ENCODE results near the gene PANX1.
A peak's percentile ranks its signal among the peaks of the same experiment; 100 is the strongest.
"Not testable (repeated sequence)": the region's sequence is repeated elsewhere in the genome, so short reads cannot be mapped to it uniquely, and the experiment has no call there.

The PANX1 gene

DNA sequence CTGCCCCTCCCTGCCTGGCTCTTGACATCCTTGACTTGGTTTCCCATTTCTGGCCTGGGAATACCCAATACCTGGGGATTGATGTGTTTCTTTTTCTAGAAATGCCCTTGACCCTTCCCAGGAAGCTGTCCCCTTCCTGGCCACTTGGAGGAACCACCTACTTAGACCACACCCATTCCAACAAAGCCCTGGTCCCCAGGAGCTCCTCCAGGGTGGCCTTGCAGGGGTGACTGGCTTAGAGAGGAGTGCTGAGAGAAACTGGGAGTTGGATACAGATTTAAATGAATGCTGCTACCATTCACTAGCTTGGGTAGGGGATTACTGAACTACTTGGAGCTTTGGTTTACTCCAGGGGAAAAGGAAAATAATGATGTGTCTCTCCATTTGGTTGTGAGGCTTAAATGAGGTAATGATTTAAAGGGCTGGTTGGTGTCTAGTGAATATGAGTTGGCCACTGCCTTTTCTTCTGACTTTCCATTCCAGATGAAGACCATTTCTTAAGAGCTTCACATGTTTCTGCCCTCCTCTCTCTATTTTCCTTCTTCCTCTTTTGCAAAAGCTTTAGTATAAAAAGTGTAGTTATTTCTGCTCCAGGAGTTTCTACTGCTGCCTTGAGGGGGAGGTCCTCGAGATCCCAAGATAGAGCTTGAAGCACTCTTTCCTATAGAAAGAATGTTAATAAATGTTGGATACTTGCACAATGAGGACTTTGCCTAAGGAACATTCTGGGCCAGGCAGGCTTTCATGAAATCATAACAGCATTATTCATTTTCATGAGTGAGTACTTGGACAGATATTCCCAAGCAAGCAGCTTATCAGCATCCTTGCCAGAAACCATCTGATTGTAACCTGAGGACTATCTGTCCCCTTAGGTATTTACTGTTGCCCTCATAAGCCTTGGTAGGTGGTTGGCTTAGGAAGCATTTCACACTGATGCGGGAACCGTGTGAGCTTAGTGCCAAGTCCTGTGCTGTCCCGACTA, 22.4 kb downstream of the PANX1 start:
- DNase-seq, result no peak

DNA sequence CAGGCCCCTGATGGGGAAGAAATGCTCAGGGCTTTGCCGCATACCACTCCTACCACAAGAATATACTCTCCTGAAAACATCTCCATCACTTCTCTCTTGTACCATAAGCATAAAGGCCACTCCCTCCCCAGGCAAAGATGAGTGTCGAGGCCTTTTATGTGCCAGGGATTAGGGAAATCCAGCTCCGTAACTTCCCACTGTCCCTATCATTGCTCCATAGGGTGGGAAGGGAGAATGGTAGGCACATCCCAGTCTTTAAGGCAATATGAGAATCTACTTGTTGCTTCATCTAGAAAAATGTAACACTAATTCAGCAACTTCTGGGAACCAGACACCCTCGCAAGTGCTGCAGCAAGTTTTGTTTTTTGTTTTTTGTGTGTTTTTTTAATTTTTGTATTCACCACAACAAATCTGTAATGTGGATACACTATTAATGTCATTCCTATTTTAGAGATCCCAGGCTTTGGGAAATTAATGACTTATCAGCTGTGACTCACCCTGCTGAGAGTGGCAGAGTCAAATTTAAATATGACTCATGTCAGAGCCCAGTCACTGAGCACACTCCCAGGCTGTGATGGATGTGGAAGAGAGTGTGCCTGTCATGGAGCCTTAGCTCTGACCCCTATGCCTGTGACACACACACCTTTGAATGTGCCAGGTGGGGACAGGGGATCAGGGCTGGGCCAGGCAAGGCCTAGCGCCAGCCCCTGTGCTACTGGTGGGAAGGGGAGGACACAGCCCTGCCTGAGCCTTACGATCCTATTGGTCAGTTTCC, 23.4 kb downstream of the PANX1 start:
- peak in 1 of 2 donors; percentile 24 for DNase-seq

GRCh38 chr11:94152678-94153065, 24.0 kb downstream of the PANX1 start:
- no peak for DNase-seq

DNA sequence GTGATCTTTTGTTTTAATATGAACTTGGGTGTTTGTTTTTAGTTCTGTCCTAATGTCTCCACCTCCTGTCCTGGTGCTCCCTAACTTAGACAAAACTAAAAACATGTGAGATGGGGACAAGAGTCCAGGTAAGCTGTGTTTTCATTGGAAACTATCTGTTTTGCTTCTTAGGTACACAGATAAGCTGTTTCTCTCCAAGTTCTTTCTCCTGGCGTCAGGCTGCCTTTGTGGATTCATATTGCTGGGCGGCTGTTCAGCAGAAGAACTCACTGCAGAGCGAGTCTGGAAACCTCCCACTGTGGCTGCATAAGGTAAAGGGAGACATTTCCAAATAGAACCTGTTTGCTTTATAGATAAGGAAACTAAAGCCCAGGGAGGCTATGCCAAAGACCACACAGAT, 24.7 kb downstream of the PANX1 start:
- no peak for DNase-seq

- no peak for DNase-seq
Observed at GRCh38 chr11:94154095-94154856, 25.6 kb downstream of the PANX1 start.

DNA sequence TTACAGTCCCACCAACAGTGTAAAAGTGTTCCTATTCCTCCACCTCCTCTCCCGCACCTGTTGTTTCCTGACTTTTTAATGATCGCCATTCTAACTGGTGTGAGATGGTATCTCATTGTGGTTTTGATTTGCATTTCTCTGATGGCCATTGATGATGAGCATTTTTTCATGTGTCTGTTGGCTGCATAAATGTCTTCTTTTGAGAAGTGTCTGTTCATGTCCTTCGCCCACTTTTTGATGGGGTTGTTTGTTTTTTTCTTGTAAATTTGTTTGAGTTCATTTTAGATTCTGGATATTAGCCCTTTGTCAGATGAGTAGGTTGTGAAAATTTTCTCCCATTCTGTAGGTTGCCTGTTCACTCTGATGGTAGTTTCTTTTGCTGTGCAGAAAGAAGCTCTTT, 28.7 kb downstream of the PANX1 start:
- DNase-seq, result not testable (repeated sequence)

GRCh38 chr11:94168882-94169281, 40.2 kb downstream of the PANX1 start:
- no peak for DNase-seq

GRCh38 chr11:94169516-94169915, 40.9 kb downstream of the PANX1 start:
- no peak for DNase-seq

DNA sequence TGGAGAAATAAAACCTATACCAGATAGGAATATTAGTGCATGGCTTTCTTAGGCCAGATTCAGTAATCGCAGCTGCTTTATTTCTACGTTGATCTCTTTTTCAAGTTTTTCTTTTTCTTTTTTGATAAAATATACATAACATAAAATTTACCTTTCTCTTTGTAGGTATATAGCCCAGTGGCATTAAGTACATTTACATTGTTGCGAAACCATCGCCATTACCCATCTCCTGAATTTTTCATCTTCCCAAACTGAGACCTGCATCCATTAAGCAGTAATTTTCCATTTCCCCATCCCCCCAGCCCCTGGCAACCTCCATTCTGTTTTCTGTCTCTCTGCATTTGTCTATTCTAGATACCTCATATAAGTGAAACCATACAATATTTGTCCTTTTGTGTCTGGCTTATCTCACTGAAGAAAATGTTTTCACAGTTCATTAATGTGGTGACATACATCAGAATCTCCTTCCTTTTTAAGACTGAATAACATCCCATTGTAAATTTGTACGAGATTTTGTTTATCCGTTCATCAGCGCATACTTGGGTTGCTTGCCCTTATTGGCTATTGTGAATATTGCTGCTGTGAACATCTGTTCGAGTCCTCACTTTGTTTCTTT, 41.4 kb downstream of the PANX1 start:
- no peak for DNase-seq

GRCh38 chr11:94170953-94171352, 42.3 kb downstream of the PANX1 start:
- no peak for DNase-seq

- peak in 1 of 2 donors; percentile 18 for DNase-seq
Observed at GRCh38 chr11:94171693-94172440, 43.2 kb downstream of the PANX1 start.

DNA sequence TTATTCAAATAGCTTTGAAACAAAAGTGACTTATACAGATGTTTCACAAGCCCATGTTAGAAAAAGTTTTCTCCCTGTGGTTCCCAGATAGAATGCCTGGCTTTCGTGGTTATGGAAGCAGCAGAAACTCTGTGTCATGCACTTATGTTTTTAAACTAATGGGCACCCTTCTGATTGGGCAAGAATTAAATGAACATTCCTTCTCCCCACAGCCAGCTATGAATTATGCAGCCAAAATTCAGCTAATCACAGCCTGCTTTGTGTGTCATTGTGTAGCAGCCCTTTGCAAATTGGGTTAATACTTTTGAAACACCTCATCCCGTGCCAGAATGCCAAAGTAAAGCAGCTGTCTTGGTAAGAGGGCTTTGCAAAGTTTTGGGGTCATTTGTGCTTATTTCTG, 46.9 kb downstream of the PANX1 start:
- DNase-seq, result no peak

DNA sequence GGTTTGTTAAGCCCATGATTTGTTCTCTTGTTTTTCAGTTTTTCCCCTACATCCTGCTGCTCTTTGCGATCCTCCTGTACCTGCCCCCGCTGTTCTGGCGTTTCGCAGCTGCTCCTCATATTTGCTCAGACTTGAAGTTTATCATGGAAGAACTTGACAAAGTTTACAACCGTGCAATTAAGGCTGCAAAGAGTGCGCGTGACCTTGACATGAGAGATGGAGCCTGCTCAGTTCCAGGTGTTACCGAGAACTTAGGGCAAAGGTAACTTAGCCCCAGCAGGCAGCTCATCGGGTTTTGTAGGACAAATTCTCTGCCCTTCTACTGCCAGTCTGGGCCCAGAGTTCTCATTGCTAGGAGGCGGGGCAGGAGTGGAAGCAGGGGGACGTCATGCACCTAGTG, 49.7 kb downstream of the PANX1 start:
- DNase-seq, result no peak

GRCh38 chr11:94179696-94180095, 51.1 kb downstream of the PANX1 start:
- no peak for DNase-seq

DNA sequence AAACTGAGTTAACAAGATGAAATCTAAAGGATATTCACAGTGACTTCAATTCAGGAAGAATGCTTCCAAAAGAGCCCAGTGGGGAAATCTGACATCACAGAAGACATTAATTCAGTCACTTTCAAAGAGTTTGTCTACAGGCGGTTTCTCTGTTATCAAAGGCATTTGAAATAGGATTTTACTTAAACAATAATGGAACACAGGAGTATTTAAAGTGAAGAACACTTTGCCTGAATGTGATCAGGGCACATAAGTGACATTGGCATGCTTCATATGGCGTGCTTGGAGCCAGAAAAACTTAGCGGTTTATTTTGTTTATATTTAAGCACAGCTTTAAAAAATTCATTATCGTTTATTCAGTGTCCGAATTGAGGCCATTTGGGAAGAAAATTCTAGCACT, 52.9 kb downstream of the PANX1 start:
- no peak for DNase-seq

GRCh38 chr11:94181943-94182342, 53.3 kb downstream of the PANX1 start:
- DNase-seq, result no peak

- no peak for DNase-seq
Observed at GRCh38 chr11:94183251-94183885, 54.7 kb downstream of the PANX1 start.

DNA sequence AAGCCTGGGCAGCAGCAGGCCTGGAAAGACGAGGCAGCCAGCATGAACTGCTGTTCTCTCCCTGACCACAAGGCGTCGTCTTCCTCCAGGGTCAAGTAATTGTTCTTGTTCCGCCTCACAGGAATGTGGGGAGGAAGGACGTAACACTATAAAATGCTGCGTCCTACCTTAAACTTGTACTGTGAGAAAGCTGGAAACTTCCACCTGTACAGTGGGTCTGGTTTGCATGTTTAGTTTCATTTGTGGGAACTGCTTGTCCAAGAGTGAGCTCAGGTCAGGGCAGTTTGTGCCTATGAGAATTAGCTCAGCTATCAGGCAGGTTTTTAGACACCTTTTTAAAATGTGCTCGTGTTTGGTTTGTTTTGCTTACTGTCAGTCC, 55.2 kb downstream of the PANX1 start:
- DNase-seq, result peak in 1 of 2 donors; percentile 7

DNA sequence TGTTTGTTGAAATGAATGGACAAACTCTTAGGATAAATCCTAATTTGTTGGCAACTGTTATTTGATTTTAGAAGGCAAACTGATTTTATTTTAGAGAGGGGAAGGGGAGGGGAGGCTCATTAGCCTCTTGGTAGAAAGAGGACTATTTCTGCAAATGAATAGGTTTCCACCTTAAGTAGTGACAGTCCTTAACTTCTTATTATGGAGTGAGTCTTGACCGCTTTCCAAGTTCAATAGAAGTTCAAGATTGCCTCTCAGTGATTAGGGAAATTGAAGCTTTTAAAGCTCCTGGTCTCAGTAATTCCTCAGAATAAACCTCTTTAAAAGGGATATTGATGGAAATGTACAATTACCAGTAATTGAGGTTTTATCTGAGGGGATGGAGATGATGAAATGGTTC, 55.7 kb downstream of the PANX1 start:
- DNase-seq, result no peak

- DNase-seq, result no peak
Observed at GRCh38 chr11:94184846-94185245, 56.2 kb downstream of the PANX1 start.

DNA sequence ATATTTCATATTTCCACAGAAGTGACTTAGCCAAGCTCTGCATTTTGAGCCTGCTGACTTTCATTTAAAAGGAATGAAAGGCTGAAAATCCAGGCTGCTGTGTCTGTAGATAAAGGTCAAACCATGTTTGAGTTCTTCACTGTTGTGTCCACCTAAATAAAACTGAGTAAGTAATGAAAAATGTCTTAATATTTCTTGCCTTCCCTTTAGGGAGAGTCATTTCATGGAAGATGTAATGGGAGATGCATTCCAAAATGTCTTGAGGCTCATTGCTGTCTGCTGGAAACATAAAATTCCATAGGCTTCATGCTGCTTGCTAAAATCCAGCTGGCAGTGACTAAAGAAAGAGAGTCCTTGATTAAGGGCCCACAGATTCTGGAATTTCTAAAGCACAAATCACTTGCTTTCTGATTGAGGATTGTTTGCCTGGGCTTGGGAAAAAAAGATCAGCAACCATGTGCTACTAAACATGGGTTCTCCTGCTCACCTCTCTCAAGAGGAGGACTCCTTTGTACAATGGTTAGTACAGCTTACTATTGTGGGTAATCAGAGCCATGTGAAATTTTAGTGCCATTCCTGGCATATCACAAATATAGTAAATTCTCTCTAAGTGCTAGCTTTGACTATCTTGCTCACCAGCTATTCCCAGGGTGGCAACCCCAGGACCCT, 56.9 kb downstream of the PANX1 start:
- no peak for DNase-seq

All from bone marrow (tissue), 2 donors.